HFF-Myc (cell line): ENCODE measurements around the gene CX3CL1.

Experiments used
- DNase-seq: peaks from one replicate; pipeline ENCODE4 v3.0.0-alpha.2; 2011; ENCODE audit warnings: low read depth; ENCODE audit errors: extremely low read depth
- H3K4me3 ChIP-seq: replicated peaks from 2 replicates; pipeline ENCODE4 v1.5.1; 2011; ENCODE audit warnings: low read depth, mild to moderate bottlenecking, control low read depth, low read length
- TF ChIP-seq, protein P1 (sequence below): IDR thresholded peaks from 2 replicates; pipeline ENCODE4 v1.5.1; 2012; ENCODE audit warnings: mild to moderate bottlenecking, low read depth, low read length, control low read depth; ENCODE audit errors: missing control alignments

CX3CL1 gene

DNA sequence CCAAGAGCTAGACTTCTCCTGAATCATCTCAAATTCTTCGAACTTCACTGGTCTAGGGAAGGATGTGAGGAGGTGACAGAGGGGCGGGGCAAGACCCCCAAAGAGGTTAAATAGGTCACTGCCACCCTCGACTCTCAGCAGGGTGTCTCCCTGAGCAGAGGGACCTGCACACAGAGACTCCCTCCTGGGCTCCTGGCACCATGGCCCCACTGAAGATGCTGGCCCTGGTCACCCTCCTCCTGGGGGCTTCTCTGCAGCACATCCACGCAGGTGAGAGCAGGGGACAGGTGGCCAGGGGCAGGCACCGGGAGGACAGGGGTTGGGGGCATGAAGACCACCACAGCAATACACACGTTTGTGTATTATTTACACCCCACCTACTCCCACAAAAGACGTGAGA lies 41.4 kb downstream of the CX3CL1 start:
- TF ChIP-seq, protein P1, sequence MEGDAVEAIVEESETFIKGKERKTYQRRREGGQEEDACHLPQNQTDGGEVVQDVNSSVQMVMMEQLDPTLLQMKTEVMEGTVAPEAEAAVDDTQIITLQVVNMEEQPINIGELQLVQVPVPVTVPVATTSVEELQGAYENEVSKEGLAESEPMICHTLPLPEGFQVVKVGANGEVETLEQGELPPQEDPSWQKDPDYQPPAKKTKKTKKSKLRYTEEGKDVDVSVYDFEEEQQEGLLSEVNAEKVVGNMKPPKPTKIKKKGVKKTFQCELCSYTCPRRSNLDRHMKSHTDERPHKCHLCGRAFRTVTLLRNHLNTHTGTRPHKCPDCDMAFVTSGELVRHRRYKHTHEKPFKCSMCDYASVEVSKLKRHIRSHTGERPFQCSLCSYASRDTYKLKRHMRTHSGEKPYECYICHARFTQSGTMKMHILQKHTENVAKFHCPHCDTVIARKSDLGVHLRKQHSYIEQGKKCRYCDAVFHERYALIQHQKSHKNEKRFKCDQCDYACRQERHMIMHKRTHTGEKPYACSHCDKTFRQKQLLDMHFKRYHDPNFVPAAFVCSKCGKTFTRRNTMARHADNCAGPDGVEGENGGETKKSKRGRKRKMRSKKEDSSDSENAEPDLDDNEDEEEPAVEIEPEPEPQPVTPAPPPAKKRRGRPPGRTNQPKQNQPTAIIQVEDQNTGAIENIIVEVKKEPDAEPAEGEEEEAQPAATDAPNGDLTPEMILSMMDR, result no peak
- no peak for DNase-seq
- H3K4me3 ChIP-seq, result no peak overlapping the region

DNA sequence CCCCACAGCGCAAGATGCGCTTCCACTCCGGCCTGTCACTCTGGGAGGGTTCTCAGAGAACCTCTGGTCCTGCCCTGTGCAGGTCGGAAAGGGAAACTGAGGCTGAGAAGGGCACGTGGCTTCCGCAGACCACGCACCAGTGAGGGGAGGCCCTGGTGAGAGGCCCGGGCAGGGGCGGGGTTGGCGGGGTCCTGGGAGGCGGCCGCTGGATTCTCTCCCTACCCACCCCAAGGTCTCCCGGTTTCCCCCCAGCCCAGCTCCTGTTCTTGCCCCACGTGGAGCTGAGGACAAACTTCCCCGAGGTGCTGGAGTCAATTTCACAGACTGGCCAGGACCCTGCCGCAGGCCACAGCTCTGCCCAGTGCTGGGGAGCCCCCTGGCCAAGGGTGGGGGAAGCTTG lies 43.8 kb downstream of the CX3CL1 start:
- no peak for DNase-seq
- TF ChIP-seq, protein P1, result no peak
- no peak overlapping the region for H3K4me3 ChIP-seq

DNA sequence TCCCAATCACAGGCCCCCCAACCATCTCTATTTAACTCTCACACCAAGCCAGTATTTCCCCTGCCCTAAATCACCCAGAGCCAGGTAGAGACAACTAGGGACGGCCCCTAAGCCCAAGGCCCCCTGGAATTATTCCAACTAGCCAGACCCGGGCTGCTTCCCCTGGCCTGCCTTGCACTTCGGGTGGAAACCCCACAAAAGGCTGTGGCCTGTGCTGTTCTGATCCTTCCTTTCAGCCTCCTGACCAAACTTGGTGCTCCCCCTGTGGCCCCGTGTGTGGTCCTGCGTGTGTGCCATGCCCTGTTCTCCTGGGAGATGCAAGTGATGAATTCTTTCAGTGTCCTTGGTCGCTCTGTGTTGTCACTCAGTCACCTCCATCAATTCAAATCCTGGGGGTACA lies 47.2 kb downstream of the CX3CL1 start:
- no peak for DNase-seq
- TF ChIP-seq, protein P1, result no peak
- no peak overlapping the region for H3K4me3 ChIP-seq

DNA sequence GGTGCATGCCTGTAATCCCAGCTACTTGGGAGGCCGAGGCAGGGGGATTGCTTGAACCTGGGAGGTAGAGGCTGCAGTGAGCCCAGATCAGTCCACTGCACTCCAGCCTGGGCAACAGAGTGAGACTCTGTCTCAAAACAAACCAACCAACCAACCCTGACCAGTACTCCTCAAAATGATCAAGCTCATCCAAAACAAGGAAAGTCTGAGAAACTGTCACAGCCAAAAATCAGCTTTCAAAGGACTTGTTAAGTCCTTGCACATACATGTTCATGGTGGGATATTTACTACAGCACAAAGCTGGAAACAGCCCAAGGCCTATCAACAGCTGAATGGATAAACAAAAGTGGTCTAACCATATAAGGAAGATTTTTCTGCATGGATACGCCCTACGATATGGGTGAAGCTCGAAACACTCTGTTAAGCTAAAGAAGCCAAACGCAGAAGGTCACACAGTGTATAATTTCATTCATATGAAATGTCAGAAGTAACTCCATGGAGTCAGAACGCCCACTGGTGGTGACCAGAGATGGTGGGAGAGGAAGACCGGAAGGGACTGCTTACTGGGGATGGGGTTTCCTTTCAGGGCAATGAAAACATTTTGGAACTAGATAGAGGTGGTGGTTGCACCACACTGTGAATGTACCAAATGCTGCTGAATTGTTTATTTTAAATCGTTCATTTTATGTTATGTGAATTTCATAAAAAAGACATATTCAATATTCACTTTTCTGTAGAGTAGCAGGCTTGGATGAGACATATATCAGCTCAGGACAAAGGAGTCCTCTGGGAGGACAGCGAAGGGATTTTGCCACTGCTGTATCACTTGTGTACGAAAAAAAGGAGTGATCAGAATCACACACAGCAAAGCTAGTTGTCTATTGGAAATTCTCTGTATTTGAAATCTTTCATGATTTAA lies 50.0 kb downstream of the CX3CL1 start:
- DNase-seq, result peak; percentile 53
- TF ChIP-seq, protein P1, result peak; percentile 78
- H3K4me3 ChIP-seq, result no peak overlapping the region

DNA sequence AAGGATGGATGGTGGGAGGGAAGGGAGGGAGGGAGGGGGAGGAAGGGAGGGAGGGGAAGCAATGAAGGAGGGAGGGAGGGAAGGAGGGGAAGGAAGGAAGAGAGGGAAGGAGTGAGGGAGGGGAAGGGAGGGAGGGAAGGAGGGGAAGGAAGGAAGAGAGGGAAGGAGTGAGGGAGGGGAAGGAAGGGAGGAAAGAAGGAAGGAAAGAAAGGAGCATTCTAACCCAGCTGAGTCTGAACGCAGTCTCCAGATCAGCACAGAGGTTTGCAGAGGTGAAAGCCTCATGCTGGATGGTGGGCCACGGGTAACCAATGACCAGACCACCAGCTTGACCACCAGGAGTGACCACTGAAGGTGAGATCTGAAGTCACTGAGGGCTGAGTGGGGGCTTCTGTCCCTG lies 50.9 kb downstream of the CX3CL1 start:
- no peak overlapping the region for H3K4me3 ChIP-seq
- DNase-seq, result no peak
- TF ChIP-seq, protein P1, result no peak

DNA sequence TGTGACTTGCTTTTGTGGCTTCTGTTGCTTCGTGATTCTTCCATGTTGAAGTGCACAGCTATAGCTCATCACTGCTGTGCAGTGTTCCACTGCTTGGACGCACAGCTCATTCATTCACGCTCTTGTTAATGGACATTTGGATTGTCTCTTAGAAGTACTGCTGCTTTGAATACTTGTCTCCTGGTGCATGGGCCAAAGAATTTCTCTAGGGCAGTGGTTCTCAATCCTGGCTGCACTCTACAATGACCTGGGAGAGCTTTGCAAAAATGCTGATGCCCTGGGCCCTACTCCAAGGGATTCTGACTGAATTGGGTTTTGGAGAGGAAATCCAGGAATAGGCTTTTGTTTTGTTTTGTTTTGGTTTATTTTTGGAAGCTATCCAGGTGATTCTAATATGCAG lies 52.3 kb downstream of the CX3CL1 start:
- no peak for DNase-seq
- H3K4me3 ChIP-seq, result no peak overlapping the region
- TF ChIP-seq, protein P1, result no peak
